ENCODE results near the gene ETS1. TPM values are rescaled to one million over a fixed set of nuclear protein-coding genes. Genes with fewer than 3 reads are reported as not detected.

The ETS1 gene
- total RNA-seq, 1 donor = 95.0 TPM

DNA sequence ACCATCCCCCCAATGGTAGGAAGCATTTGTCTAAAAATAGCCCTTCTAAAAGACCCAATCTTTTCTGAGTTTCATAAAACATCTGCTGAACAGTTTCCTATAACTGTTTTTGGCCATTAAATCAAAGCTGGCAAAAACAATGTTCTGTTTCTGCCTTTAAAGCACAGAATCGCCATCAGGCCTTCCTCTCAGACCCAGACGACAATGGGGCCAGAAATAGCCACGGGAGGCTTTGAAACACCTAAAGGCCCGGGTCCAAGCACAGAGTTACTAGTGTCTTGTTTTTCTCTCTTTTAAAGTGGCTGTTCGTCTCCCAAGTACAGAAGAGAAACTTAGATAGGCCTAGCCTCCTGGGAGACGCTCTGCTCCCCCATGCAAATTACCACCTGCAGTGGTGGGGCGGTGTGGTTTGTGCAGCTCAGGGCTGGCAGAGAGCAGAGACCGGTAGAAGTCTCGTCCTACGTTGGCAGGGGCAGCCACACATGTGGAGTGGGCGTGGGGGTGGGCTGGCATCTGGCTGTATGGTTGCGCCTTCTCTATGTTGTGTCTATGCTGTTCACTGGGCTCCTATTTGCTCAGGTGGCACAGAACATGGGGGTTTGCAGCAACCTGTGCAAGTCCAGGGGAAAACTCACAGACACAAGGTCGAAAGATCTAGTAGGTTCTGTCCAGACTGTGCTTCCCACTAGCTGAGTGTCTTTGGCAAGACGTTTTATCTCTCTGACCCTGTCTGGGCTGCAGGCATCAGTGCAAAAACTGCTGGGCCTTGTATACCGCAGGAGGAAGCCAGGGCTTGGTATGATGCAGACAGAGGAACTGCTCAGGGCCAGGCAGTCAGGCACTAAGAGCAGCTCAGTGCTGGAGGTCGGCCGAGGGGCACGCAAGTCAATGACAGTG lies 23.6 kb upstream of the ETS1 start:
- TF ChIP-seq, protein P1, sequence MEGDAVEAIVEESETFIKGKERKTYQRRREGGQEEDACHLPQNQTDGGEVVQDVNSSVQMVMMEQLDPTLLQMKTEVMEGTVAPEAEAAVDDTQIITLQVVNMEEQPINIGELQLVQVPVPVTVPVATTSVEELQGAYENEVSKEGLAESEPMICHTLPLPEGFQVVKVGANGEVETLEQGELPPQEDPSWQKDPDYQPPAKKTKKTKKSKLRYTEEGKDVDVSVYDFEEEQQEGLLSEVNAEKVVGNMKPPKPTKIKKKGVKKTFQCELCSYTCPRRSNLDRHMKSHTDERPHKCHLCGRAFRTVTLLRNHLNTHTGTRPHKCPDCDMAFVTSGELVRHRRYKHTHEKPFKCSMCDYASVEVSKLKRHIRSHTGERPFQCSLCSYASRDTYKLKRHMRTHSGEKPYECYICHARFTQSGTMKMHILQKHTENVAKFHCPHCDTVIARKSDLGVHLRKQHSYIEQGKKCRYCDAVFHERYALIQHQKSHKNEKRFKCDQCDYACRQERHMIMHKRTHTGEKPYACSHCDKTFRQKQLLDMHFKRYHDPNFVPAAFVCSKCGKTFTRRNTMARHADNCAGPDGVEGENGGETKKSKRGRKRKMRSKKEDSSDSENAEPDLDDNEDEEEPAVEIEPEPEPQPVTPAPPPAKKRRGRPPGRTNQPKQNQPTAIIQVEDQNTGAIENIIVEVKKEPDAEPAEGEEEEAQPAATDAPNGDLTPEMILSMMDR (IDR thresholded peaks at IDR 0.05; ENCODE audit: insufficient read depth, low read depth, low read length) = no peak
- no peak for DNase-seq (ENCODE audit: low read depth)
- no peak overlapping the region for H3K4me3 ChIP-seq (ENCODE audit: low read depth, low read length)

DNA sequence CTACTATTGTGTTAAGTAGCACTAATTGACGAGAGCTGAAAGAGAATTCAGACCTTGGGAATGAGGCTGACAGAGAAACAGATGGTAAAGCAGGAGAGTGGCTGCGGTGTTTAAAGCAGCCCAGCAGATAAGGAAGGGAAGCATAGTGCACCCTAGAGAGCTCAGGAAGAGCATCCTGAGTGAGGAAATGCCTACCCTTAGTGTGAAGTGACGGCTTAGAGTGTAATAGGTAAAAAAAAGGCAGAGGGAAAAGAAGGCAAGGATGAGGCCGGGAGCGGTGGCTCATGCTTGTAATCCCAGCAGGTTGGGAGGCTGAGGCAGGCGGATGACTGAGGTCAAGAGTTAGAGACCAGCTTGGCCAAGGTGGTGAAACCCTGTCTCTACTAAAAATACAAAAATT lies 22.4 kb upstream of the ETS1 start:
- DNase-seq (ENCODE audit: low read depth) = no peak

GRCh38 chr11:128608746-128609407 lies 21.5 kb upstream of the ETS1 start:
- DNase-seq (ENCODE audit: low read depth) = no peak
- no peak overlapping the region for H3K4me3 ChIP-seq (ENCODE audit: low read depth, low read length)
- TF ChIP-seq, protein P1 (IDR thresholded peaks at IDR 0.05; ENCODE audit: insufficient read depth, low read depth, low read length) = no peak

More for the DNA sequence above, 22.4 kb upstream of the ETS1 start:
- no peak overlapping the region for H3K4me3 ChIP-seq (ENCODE audit: low read depth, low read length)
- TF ChIP-seq, protein P1 (IDR thresholded peaks at IDR 0.05; ENCODE audit: insufficient read depth, low read depth, low read length) = no peak

- TF ChIP-seq, protein P1 (IDR thresholded peaks at IDR 0.05; ENCODE audit: insufficient read depth, low read depth, low read length) = no peak
- no peak for DNase-seq (ENCODE audit: low read depth)
- H3K4me3 ChIP-seq (ENCODE audit: low read depth, low read length) = no peak overlapping the region
Measured at GRCh38 chr11:128607819-128608218, 20.5 kb upstream of the ETS1 start.

DNA sequence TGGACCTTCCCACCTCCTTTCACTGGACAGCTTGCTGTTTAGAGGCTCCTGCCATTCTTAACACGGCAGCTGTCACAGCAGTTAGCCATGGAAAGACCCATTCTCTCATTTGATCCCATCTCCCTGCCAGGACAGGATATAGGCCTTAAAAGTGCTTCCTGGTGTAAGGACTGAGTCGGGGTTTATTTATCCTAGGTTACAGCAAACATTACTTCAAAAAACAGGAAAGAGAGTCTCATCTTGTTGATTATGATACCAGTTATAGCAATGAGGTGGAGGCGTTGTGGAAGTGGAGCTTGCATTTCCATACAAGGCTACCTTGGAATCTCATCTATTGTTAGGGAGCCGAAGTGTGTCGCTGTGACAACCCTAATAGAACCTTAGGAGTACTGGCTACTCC lies 17.4 kb upstream of the ETS1 start:
- no peak for DNase-seq (ENCODE audit: low read depth)
- TF ChIP-seq, protein P1 (IDR thresholded peaks at IDR 0.05; ENCODE audit: insufficient read depth, low read depth, low read length) = no peak
- H3K4me3 ChIP-seq (ENCODE audit: low read depth, low read length) = no peak overlapping the region

DNA sequence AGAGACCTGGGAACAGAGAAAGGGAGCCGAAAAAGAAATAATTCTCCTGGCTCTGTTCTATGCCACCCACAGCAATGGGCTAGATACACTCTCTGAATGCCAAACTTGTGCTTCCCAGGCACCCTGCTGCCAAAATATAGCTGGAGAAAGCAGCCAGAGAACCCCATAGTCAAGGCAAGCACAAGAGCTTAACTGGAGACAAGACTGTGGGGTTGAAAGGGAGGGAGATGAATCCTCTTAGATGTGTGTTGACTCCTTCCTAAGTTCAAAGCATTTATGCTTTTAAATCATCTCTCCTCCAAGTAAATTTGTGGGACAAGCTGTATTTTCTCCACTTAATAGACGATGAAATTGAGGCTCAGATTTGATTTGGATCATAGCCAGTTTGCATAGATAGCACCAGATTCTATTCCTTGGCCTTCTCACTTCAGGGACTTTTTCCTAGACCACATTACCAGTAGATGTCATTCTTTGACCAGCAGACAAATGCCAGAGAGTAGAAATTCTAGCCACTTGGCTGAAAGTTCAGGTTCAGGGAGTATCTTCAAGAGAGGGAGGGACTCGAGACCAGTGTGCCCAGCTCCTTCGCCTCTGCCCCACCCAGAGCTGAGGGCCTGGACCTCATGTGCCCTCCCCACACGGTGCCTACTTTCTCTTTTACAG lies 16.5 kb upstream of the ETS1 start:
- TF ChIP-seq, protein P1 (IDR thresholded peaks at IDR 0.05; ENCODE audit: insufficient read depth, low read depth, low read length) = no peak
- DNase-seq (ENCODE audit: low read depth) = no peak
- no peak overlapping the region for H3K4me3 ChIP-seq (ENCODE audit: low read depth, low read length)

All from fibroblast of villous mesenchyme (primary cell).